GM06990 (cell line): ENCODE results near the gene PSMD13.

Experiments
- DNase-seq: peaks from one replicate; pipeline ENCODE4 v3.0.0-alpha.2; 2011; ENCODE audit not compliant: insufficient read length; ENCODE audit errors: extremely low read depth
- H3K27me3 ChIP-seq: replicated peaks from 2 replicates; pipeline ENCODE4 v1.6.0; 2011; ENCODE audit warnings: low read length; ENCODE audit not compliant: control insufficient read depth, insufficient read depth
- H3K36me3 ChIP-seq: 2 replicates; pipeline ENCODE4 v1.5.1; 2011; ENCODE audit warnings: low read length; ENCODE audit not compliant: control insufficient read depth, insufficient read depth
- H3K4me3 ChIP-seq: replicated peaks from 2 replicates; pipeline ENCODE4 v1.5.1; 2011; ENCODE audit warnings: low read depth, mild to moderate bottlenecking, control low read depth, low read length
- CTCF ChIP-seq: IDR thresholded peaks from 2 replicates; pipeline ENCODE4 v1.5.1; 2011; ENCODE audit warnings: low read length, control low read depth, mild to moderate bottlenecking, inconsistent platforms; ENCODE audit not compliant: insufficient read depth, poor library complexity, severe bottlenecking

The PSMD13 gene

GRCh38 chr11:200224-201003 lies 36.4 kb upstream of the PSMD13 start:
- no peak overlapping the region for H3K4me3 ChIP-seq
- H3K27me3 ChIP-seq, result no peaks in the 10 kb centered on the region
- TF ChIP-seq CTCF, result no peak
- H3K36me3 ChIP-seq, result peaks cover 23% of the 10 kb centered on the region
- DNase-seq, result no peak

GRCh38 chr11:201966-202365 lies 34.8 kb upstream of the PSMD13 start:
- Histone ChIP-seq H3K4me3 (no peak overlapping the region), H3K36me3 (peaks cover 27% of the 10 kb centered on the region), H3K27me3 (no peaks in the 10 kb centered on the region)
- no peak for TF ChIP-seq CTCF
- DNase-seq, result no peak

DNA sequence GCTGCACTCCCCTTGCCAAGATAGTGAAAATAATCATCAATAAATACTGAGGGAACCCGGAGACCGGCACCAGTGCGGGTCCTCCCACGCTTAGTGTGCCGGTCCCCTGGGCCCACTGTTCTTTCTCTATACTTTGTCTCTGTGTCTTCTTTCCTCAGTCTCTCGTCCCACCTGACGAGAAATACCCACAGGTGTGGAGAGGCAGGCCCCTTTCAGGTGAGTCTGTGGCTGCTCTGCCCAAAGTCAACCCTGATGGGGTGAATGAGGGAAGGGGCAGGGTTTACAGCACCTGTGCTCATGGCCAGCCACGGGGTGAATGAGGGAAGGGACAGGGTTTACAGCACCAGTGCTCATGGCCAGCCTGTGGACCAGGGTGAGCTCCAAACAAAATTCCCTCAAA lies 34.3 kb upstream of the PSMD13 start:
- Histone ChIP-seq H3K27me3 (no peaks in the 10 kb centered on the region), H3K36me3 (peaks cover 27% of the 10 kb centered on the region), H3K4me3 (no peak overlapping the region)
- TF ChIP-seq CTCF, result no peak
- no peak for DNase-seq

GRCh38 chr11:203056-203944 lies 33.5 kb upstream of the PSMD13 start:
- no peak for DNase-seq
- Histone ChIP-seq H3K27me3 (no peaks in the 10 kb centered on the region), H3K36me3 (peaks cover 27% of the 10 kb centered on the region), H3K4me3 (no peak overlapping the region)
- TF ChIP-seq CTCF, result no peak

GRCh38 chr11:203945-204586 lies 32.7 kb upstream of the PSMD13 start:
- no peak for TF ChIP-seq CTCF
- no peak for DNase-seq
- Histone ChIP-seq H3K27me3 (no peaks in the 10 kb centered on the region), H3K36me3 (peaks cover 27% of the 10 kb centered on the region), H3K4me3 (no peak overlapping the region)
